Coronary artery (tissue), 2 donors: ENCODE results near the gene CAMK2B.

Experiments
- DNase-seq: peaks from one replicate; pipeline ENCODE4 v3.0.0-alpha.2; 2017; ENCODE audit warnings: low spot score
- H3K27ac ChIP-seq, 2 donors: fragments of 200-600 bp; sonication (generic); one replicate each; pipeline ENCODE4 v1.5.1; 2016 to 2019
- H3K4me3 ChIP-seq: fragments of 200-600 bp; sonication (generic); 2 replicates; pipeline ENCODE4 v1.5.1; 2016; ENCODE audit warnings: mild to moderate bottlenecking, moderate library complexity
- TF ChIP-seq, protein P1 (sequence below): fragments of 200-600 bp; sonication (generic); IDR thresholded peaks from one replicate; pipeline ENCODE4 v1.5.1; 2019; ENCODE audit warnings: antibody characterized with exemption

Gene CAMK2B

DNA sequence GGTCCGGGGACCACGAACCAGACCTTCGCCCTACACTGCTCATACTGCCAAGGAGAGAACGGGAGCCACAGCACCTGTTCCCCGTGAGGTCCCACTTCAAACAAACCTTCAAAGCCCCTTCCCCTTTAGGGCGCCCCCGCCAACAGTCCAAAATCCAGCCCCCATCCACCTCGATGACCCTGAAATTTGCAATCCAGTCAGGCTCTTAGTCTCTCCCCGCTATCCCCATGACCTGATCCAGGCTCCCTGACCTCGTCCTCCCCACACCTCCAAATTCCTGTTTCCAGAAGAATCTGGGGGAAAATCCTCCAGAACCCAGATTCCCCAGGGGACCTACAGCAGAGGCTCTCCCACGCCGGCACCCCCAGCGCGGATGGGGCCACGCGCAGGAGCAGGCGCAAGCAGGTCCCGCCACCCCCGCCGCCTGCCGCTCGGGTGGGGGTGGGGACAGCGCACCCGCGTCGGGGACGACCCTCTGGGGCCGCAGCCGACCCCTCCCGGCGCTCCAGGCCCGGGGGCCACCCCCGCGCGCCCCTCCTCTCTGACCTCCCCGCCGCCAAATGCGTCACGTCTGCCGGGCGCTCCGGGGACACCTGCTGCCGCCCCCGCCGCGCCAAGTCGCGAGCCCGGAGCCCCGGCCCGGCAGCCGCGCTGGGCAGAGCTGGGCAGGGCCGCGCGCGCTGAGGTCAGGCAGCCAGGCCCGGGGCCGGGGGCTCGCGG lies 753 bp downstream of the CAMK2B start:
- TF ChIP-seq, protein P1, sequence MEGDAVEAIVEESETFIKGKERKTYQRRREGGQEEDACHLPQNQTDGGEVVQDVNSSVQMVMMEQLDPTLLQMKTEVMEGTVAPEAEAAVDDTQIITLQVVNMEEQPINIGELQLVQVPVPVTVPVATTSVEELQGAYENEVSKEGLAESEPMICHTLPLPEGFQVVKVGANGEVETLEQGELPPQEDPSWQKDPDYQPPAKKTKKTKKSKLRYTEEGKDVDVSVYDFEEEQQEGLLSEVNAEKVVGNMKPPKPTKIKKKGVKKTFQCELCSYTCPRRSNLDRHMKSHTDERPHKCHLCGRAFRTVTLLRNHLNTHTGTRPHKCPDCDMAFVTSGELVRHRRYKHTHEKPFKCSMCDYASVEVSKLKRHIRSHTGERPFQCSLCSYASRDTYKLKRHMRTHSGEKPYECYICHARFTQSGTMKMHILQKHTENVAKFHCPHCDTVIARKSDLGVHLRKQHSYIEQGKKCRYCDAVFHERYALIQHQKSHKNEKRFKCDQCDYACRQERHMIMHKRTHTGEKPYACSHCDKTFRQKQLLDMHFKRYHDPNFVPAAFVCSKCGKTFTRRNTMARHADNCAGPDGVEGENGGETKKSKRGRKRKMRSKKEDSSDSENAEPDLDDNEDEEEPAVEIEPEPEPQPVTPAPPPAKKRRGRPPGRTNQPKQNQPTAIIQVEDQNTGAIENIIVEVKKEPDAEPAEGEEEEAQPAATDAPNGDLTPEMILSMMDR, result no peak
- no peak for DNase-seq
- Histone ChIP-seq H3K4me3 (peak overlapping the region; percentile 69), H3K27ac (no peak overlapping the region)

DNA sequence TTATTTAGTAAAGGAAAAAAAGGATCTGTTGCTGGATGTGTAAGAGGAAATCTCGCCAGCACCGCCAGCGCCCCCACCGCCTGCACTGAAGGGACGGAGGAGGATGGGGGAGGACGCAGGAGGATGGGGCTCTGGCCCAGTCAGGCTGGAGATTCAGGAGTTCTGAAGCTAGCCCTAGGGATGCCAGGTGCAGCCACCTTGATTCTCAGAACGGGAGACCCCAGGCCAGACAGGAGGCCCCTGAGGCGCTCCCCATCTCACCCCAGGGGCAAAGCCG lies 1.3 kb downstream of the CAMK2B start:
- TF ChIP-seq, protein P1, result no peak
- no peak for DNase-seq
- H3K27ac ChIP-seq, result no peak overlapping the region
- no peak overlapping the region for H3K4me3 ChIP-seq

DNA sequence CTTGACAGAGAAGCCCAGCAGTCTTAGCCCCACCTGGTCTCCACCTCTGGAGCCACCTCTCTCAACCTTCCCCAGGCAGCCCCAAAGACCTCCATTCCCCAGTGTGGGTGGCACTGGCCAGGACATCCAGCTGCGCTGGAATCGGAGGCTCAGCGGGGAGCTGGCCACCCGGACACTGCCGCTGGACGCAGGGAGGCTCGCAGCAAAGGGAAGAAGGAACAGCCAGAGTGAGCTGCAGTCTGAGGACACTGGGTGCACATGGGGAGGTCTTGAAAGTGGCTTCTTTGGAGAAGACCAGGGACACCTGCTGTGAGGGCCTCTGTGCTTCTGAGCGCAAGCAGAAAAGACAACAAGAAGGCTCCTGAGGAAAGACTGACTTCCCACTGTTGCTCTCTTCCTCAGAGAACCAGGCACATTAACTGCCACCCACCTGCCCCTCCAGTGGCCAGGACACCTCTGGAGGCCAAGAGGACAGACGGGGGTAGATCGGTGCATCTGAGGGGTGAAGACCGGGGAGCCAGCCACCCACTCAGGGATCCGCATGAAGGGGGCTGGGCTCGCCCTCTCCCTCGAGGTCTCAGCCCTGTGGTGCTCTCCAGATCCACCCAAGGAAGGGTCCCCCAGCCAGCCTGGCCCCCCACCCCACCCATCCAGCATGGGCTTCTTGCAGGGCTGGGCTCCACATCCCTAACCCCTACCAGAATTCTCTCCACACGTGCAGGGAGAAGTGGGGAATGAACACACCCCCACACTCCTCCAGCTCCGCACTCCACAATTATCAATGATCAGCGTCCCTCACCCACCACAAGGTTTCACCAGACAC lies 1.8 kb downstream of the CAMK2B start:
- no peak overlapping the region for H3K4me3 ChIP-seq
- TF ChIP-seq, protein P1, result no peak
- DNase-seq, result no peak

DNA sequence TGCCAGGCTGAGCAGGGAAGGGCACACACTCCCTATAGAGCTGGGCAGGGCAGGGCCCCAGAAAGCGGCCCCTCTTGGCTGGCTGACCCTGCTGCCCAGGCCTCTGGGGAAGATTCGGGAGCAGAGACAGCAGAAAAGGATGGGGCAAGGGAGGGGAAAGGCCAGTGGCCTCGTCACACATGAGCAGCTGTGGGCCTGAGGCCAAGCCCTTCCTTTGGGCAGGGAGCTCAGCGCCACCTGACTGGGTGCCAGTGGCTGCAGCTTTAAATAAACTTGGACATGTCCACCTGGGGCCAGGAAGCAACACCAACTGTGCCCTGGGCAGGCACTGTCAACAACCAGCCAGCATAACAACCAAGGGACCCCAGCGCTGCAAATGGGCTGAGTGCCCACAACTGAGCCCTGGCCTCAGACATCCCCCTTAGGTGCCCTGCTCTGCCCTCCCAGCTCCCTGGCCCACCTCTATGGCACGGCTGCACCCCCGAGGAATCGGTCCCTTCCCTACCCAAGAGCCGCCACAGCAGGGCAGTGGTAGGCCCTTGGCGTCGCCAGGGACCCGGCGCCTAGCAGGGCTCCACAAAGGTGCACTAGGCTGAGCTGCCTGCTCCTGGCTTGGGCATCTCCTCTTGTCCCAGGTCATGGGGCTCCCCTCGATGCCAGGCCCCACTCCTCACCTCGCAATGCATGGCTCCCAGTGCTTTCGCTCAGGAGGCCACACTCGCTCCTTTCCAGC lies 2.6 kb downstream of the CAMK2B start:
- no peak for DNase-seq
- no peak overlapping the region for H3K4me3 ChIP-seq
- TF ChIP-seq, protein P1, result no peak
- no peak overlapping the region for H3K27ac ChIP-seq

More for the DNA sequence above, 1.8 kb downstream of the CAMK2B start:
- H3K27ac ChIP-seq, result no peak overlapping the region

DNA sequence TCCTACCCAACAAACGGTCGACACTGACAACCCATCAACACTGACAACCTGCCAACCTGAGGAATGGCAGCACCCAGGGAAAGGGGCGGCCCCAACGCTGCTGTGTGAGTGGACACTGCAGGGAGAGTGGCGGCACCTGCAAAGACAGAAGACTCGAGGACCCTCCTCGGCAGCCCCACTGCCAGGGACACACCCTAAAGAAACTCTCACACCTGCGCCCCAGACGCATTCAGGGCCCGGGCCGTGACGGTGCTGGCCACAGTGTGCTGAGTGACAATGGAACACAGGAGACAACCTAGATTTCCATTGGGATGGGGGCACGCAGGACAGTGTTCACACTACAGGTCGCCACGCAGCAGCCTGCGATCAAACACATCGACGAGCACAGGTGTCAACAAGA lies 3.6 kb downstream of the CAMK2B start:
- Histone ChIP-seq H3K27ac (no peak overlapping the region), H3K4me3 (no peak overlapping the region)
- DNase-seq, result no peak
- TF ChIP-seq, protein P1, result no peak

DNA sequence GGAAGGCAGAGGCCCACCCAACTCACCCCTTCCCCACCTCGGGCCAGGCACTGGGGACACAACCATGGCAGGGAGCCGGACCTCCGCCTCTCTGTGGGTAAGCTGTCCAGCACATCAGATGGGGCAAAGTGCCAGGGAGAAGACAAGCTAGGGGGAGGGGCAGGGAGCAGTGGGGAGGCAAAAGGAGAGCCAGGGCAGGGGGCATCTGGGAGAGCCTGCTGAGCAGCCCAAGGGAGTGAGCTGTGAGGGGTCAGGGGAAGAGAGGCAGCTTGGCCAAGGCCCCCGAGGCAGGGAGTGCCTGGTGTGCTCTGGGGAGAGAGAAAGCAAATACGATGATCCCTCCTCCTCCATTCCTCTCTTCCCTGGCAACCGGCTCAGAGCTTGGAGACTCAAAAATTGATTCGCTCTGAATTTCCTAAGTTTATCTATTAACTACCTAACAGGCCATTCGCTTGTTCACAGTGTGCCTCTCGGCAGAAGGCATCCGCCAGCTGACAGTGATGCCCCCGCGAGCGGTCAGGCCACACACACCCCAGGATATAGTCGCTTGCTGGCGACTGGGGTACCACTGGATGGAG lies 4.5 kb downstream of the CAMK2B start:
- Histone ChIP-seq H3K4me3 (no peak overlapping the region), H3K27ac (no peak overlapping the region)
- TF ChIP-seq, protein P1, result no peak
- no peak for DNase-seq
